K562 (cell line): ENCODE data around the gene ZNF485. TPM values are rescaled to one million over a fixed set of nuclear protein-coding genes. Genes with fewer than 3 reads are reported as not detected.

Experiments used
- ATAC-seq: fragments of 200-7000 bp; cut with Tn5 transposase; 3 replicates; pipeline ENCODE4 v1.9.1; 2020; ENCODE audit warnings: moderate library complexity
- BruUV-seq: library from RNA; stranded (reverse); fragments of 400-500 nt; replicated peaks from 2 replicates; lab custom pipeline; 2021; lab: Mats Ljungman, UMichigan
- CTCF ChIA-PET: fragments of 300-600 bp; formaldehyde crosslinking; extraction: SDS; loops from one replicate; lab custom pipeline; 2021; ENCODE audit warnings: low intra/inter-chr PET ratio; lab: Yijun Ruan, JAX
- POLR2A ChIA-PET: fragments of 300-600, 350-650 bp; sonication (Branson Sonifier 250); formaldehyde crosslinking; extraction: SDS; loops from one replicate; lab custom pipeline; 2021; ENCODE audit warnings: antibody characterized with exemption, inconsistent platforms; lab: Yijun Ruan, JAX
- DNase-seq, 4 experiments: peaks; one replicate each; pipeline versions ENCODE4 v3.0.0 to v3.0.0-alpha.2; 2011 to 2018; ENCODE audit warnings: low spot score in 3 of 4, mixed read lengths in 3 of 4; ENCODE audit errors: extremely low read depth in 1 of 4
- FAIRE-seq: peaks from 2 replicates; lab custom pipeline; 2011; peaks lifted over from hg19 to GRCh38; lab: Jason Lieb, UNC
- H2AFZ ChIP-seq: 2 replicates; pipeline ENCODE4 v1.6.0; 2011; ENCODE audit warnings: low read depth, low read length, control low read depth, inconsistent platforms
- H3K27ac ChIP-seq: fragments of 200-600 bp; 3 replicates; pipeline ENCODE4 v1.8.0; 2011; ENCODE audit warnings: low read depth, mild to moderate bottlenecking, control low read depth, inconsistent platforms, low read length, moderate library complexity, mixed read lengths; ENCODE audit errors: extremely low read depth
- H3K27me3 ChIP-seq, 2 experiments: fragments of 300-600 bp in 1 of 2; 2 replicates in 1 of 2; 3 replicates in 1 of 2; pipeline versions ENCODE4 v1.6.0 to v1.8.0; 2011; ENCODE audit warnings: inconsistent platforms in 2 of 2, low read length in 2 of 2, mild to moderate bottlenecking in 1 of 2, mixed read lengths in 1 of 2, moderate library complexity in 1 of 2; ENCODE audit not compliant: control insufficient read depth in 2 of 2, insufficient read depth in 2 of 2
- H3K36me3 ChIP-seq: fragments of 300-600 bp; 3 replicates; pipeline ENCODE4 v1.8.0; 2011; ENCODE audit warnings: mild to moderate bottlenecking, low read length, inconsistent platforms; ENCODE audit not compliant: control insufficient read depth, insufficient read depth
- H3K4me1 ChIP-seq, 2 experiments: fragments of 200-600 bp in 1 of 2; replicated peaks in 1 of 2; 2 replicates in 1 of 2; 3 replicates in 1 of 2; pipeline versions ENCODE4 v1.5.1 to v1.8.0; 2011; ENCODE audit warnings: inconsistent platforms in 2 of 2, low read length in 2 of 2, mild to moderate bottlenecking in 1 of 2, mixed read lengths in 1 of 2, moderate library complexity in 1 of 2; ENCODE audit not compliant: control insufficient read depth in 2 of 2, insufficient read depth in 2 of 2
- H3K4me2 ChIP-seq: 2 replicates; pipeline ENCODE4 v1.6.1; 2011; ENCODE audit warnings: low read length, control low read depth, inconsistent platforms, mixed read lengths; ENCODE audit not compliant: insufficient read depth
- H3K4me3 ChIP-seq: fragments of 200-600 bp; sonication (generic), shearing (Covaris generic); 2 replicates; pipeline ENCODE4 v1.5.1; 2016; ENCODE audit warnings: control low read depth, inconsistent platforms
- H3K79me2 ChIP-seq: fragments of 200-600 bp; 3 replicates; pipeline ENCODE4 v1.8.0; 2011; ENCODE audit warnings: low read length, inconsistent platforms; ENCODE audit not compliant: control insufficient read depth, insufficient read depth
- H3K9ac ChIP-seq, 2 experiments: 2 replicates each; pipeline versions ENCODE4 v1.6.0 to v1.6.1; 2011; ENCODE audit warnings: low read depth in 2 of 2, low read length in 2 of 2, control low read depth in 1 of 2, inconsistent platforms in 1 of 2, mild to moderate bottlenecking in 1 of 2, mixed read lengths in 1 of 2; ENCODE audit not compliant: insufficient read depth in 1 of 2
- H3K9me1 ChIP-seq: one replicate; pipeline ENCODE4 v1.6.0; 2011; ENCODE audit warnings: inconsistent platforms, mild to moderate bottlenecking, low read length, moderate library complexity; ENCODE audit not compliant: control insufficient read depth, insufficient read depth
- H3K9me3 ChIP-seq: replicated peaks from 2 replicates; pipeline ENCODE4 v1.5.1; 2011; ENCODE audit warnings: low read depth, low read length, inconsistent platforms; ENCODE audit not compliant: control insufficient read depth, insufficient read depth
- H4K20me1 ChIP-seq: replicated peaks from 2 replicates; pipeline ENCODE4 v1.6.1; 2011; ENCODE audit warnings: low read length, inconsistent platforms, mixed read lengths; ENCODE audit not compliant: control insufficient read depth, insufficient read depth
- CTCFL ChIP-seq: IDR thresholded peaks from 2 replicates; pipeline ENCODE4 v1.6.1; 2011; ENCODE audit warnings: borderline replicate concordance, low read depth, mild to moderate bottlenecking, moderate library complexity, low read length; ENCODE audit not compliant: insufficient read depth, poor library complexity, severe bottlenecking
- HDGF ChIP-seq: fragments of 450-650 bp; IDR thresholded peaks from 2 replicates; pipeline ENCODE4 v1.6.1; 2016
- SOX6 ChIP-seq: fragments of 450-650 bp; IDR thresholded peaks from 2 replicates; pipeline ENCODE4 v1.6.1; 2014; ENCODE audit warnings: mild to moderate bottlenecking
- WGBS: fragments of 100-300 bp; shearing (Covaris generic); methylation state at CpG from one replicate; pipeline ENCODE4 v1.1.6; 2016; ENCODE audit warnings: low coverage, mixed read lengths; ENCODE audit not compliant: insufficient coverage; ENCODE audit errors: missing lambda C conversion rate; 5-methylcytosine and 5-hydroxymethylcytosine counted together
- in situ Hi-C: fragments of 300-500 bp; cut with MboI; formaldehyde crosslinking; loops from 4 replicates; pipeline ENCODE4 v1.15.0; 2018; ENCODE audit warnings: inconsistent platforms, mixed read lengths
- intact Hi-C: fragments of 100-400 bp; cut with micrococcal nuclease; formaldehyde crosslinking; loops from 2 replicates; pipeline ENCODE4 v1.14.2; 2022
- polyA plus RNA-seq, 8 experiments: library from polyadenylated mRNA; depleted of rRNA in 4 of 8; stranded (reverse) in 5 of 8; unstranded in 3 of 8; fragments of >200 nt; fragmentation: Nextera tagmentation in 2 of 8; fragmentation: Illumina TruSeq in 1 of 8; extraction: Ambion mirVana in 2 of 8; extraction: Trizol in 1 of 8; gene quantifications; 2 replicates each; pipeline versions ENCODE4 v1.2.1 to v1.2.3, GENCODE V29; 2011 to 2014; ENCODE audit warnings: inconsistent platforms in 1 of 8, missing spikeins in 1 of 8
- total RNA-seq, 7 experiments: library from RNA; depleted of rRNA in 6 of 7; stranded (reverse); fragments of >200 nt in 6 of 7; fragmentation: Illumina TruSeq in 2 of 7; extraction: Trizol in 2 of 7; gene quantifications; 2 replicates each; pipeline versions ENCODE4 v1.2.1 to v1.2.3, GENCODE V29; 2011 to 2021; ENCODE audit warnings: low replicate concordance in 1 of 7
- TF ChIP-seq, protein P1 (sequence below), 3 experiments: fragments of 200-800 bp in 1 of 3; fragments of 250-450 bp in 1 of 3; fragments of 450-650 bp in 1 of 3; sonication (Bioruptor Pico) in 1 of 3; sonication (Bioruptor generic) in 1 of 3; formaldehyde crosslinking in 1 of 3; IDR thresholded peaks; 2 replicates each; pipeline versions ENCODE4 v1.6.1 to v1.8.0; 2016 to 2022; ENCODE audit warnings: mild to moderate bottlenecking in 2 of 3, missing genetic modification characterization in 2 of 3, missing compliant biosample characterization in 1 of 3, moderate library complexity in 1 of 3
- TF ChIP-seq, protein P2 (sequence below): fragments of 250-450 bp; sonication (Bioruptor Pico); IDR thresholded peaks from 2 replicates; pipeline ENCODE4 v1.4.0; 2020; ENCODE audit warnings: mild to moderate bottlenecking, moderate library complexity, borderline replicate concordance
- TF ChIP-seq, protein P3 (sequence below): sonication (generic); formaldehyde crosslinking; IDR thresholded peaks from 2 replicates; pipeline ENCODE4 v1.8.0; 2022; ENCODE audit warnings: mild to moderate bottlenecking, missing genetic modification reagents

Gene ZNF485
- total and polyA plus RNA-seq, 9 of the 15 experiments (the other 6 are each of a cell fraction or from before 2014, with no cell fraction given): 8.0 to 18.7 (median 11.9) TPM

DNA sequence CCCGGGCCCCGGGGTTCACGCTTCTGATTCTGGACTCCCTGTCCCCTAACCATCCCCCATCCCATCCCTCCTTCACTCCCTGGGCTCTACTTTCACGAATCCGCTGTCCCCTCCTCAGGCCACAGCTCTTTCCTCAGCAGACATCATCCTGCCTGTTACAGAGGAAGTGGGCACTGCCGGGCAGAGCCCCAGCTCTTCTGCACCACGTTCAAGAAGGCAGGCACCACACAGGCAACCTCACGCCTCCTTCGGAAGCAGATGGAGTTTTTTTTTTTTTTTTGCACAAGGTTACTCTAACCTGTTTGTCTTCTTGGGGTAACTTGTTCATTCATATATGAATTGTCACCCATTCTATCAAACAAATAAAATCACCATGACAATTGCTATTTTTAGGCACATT is 60.3 kb downstream of the ZNF485 start (continued):
- TF ChIP-seq, protein P1, sequence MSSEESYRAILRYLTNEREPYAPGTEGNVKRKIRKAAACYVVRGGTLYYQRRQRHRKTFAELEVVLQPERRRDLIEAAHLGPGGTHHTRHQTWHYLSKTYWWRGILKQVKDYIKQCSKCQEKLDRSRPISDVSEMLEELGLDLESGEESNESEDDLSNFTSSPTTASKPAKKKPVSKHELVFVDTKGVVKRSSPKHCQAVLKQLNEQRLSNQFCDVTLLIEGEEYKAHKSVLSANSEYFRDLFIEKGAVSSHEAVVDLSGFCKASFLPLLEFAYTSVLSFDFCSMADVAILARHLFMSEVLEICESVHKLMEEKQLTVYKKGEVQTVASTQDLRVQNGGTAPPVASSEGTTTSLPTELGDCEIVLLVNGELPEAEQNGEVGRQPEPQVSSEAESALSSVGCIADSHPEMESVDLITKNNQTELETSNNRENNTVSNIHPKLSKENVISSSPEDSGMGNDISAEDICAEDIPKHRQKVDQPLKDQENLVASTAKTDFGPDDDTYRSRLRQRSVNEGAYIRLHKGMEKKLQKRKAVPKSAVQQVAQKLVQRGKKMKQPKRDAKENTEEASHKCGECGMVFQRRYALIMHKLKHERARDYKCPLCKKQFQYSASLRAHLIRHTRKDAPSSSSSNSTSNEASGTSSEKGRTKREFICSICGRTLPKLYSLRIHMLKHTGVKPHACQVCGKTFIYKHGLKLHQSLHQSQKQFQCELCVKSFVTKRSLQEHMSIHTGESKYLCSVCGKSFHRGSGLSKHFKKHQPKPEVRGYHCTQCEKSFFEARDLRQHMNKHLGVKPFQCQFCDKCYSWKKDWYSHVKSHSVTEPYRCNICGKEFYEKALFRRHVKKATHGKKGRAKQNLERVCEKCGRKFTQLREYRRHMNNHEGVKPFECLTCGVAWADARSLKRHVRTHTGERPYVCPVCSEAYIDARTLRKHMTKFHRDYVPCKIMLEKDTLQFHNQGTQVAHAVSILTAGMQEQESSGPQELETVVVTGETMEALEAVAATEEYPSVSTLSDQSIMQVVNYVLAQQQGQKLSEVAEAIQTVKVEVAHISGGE (CRISPR knock-in tag; IDR thresholded peaks at IDR 0.05): no peak
- TF ChIP-seq, all 486 proteins: peak for 0

DNA sequence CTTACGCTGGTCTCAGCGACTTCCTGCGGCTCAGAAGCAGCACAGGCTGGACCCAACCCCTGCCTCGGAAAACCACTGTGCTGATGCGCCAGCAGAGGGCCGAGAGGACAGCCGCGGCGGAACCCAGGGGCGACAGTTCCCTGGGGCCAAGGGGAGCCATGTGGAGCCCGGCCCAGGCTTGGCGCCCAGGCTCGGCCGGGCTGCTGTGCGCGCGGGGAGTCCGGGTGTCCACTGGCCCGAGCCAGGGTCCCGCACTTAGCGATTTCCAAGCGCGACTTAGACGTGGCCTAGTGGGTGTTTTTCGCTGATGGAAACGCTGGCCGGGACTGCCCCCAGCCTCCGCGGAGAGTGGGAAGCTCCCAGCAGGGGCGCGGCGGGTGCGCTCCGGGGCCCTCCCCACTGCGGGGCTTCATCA is 61.1 kb downstream of the ZNF485 start:
- H3K4me2 ChIP-seq: no peak overlapping the region
- H2AFZ ChIP-seq: no peak overlapping the region
- H4K20me1 ChIP-seq: peaks cover 5% of the 10 kb centered on the region; the same call in 1 of the 2 replicates
- peak; percentile 45 to 69 (median 52) for DNase-seq
- peaks cover 0 to 10% of the 10 kb centered on the region in 2 experiments; a peak in 1 of 5 replicates for H3K4me1 ChIP-seq
- ChIA-PET CTCF (interaction anchor here (0.6 to 0.7 kb wide), 2 partner anchors 643 to 714 kb away, joined by 4 to 5 read pairs; no protein-coding TSS in a partner anchor), POLR2A (interaction anchor here (0.7 kb wide), 1 partner anchor 45 kb away, joined by 3 read pairs; no protein-coding TSS in a partner anchor)
- intact Hi-C loops (loop anchor here (10.0 kb wide), 1 partner anchor 183 kb away; no protein-coding TSS in a partner anchor), in situ Hi-C loops (loop anchor here (10.0 kb wide), 1 partner anchor 1197 kb away; no protein-coding TSS in a partner anchor)
- no peak overlapping the region for H3K9ac ChIP-seq
- peaks cover 45 to 57% of the 10 kb centered on the region in 2 experiments for H3K27me3 ChIP-seq
- H3K9me1 ChIP-seq: no peaks in the 10 kb centered on the region
- BruUV-seq: no TSS peak
- no peak for FAIRE-seq
- WGBS: 6% methylated on average over 34 of the region's 35 CpGs
- peak; percentile 90 for ATAC-seq
- H3K4me3 ChIP-seq: no peak overlapping the region
- no peak overlapping the region for H3K27ac ChIP-seq
- H3K9me3 ChIP-seq: no peaks in the 10 kb centered on the region
- H3K36me3 ChIP-seq: no peaks in the 10 kb centered on the region
- no peaks in the 10 kb centered on the region for H3K79me2 ChIP-seq
- TF ChIP-seq CTCFL (peak; percentile 83), SOX6 (no peak), HDGF (no peak)
- TF ChIP-seq, protein P2, sequence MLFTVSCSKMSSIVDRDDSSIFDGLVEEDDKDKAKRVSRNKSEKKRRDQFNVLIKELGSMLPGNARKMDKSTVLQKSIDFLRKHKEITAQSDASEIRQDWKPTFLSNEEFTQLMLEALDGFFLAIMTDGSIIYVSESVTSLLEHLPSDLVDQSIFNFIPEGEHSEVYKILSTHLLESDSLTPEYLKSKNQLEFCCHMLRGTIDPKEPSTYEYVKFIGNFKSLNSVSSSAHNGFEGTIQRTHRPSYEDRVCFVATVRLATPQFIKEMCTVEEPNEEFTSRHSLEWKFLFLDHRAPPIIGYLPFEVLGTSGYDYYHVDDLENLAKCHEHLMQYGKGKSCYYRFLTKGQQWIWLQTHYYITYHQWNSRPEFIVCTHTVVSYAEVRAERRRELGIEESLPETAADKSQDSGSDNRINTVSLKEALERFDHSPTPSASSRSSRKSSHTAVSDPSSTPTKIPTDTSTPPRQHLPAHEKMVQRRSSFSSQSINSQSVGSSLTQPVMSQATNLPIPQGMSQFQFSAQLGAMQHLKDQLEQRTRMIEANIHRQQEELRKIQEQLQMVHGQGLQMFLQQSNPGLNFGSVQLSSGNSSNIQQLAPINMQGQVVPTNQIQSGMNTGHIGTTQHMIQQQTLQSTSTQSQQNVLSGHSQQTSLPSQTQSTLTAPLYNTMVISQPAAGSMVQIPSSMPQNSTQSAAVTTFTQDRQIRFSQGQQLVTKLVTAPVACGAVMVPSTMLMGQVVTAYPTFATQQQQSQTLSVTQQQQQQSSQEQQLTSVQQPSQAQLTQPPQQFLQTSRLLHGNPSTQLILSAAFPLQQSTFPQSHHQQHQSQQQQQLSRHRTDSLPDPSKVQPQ: no peak
- TF ChIP-seq, protein P3, sequence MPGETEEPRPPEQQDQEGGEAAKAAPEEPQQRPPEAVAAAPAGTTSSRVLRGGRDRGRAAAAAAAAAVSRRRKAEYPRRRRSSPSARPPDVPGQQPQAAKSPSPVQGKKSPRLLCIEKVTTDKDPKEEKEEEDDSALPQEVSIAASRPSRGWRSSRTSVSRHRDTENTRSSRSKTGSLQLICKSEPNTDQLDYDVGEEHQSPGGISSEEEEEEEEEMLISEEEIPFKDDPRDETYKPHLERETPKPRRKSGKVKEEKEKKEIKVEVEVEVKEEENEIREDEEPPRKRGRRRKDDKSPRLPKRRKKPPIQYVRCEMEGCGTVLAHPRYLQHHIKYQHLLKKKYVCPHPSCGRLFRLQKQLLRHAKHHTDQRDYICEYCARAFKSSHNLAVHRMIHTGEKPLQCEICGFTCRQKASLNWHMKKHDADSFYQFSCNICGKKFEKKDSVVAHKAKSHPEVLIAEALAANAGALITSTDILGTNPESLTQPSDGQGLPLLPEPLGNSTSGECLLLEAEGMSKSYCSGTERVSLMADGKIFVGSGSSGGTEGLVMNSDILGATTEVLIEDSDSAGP (CRISPR knock-in tag): no peak
